Heart right ventricle (tissue), 16 donors: Measurements from ENCODE around the gene MKRN2OS. TPM values are rescaled to one million over a fixed set of nuclear protein-coding genes. Genes with fewer than 3 reads are reported as not detected.

ENCODE experiments used
- ATAC-seq, 8 donors: fragments of 200-7000 bp; cut with Tn5 transposase; one replicate each; pipeline ENCODE4 v1.9.1; 2020; ENCODE audit warnings: mild to moderate bottlenecking in 8 of 8, moderate library complexity in 8 of 8, moderate number of reproducible peaks in 1 of 8
- DNase-seq, 2 donors: peaks; one replicate each; pipeline ENCODE4 v3.0.0-alpha.2; 2020
- H3K27ac ChIP-seq, 10 donors: fragments of 200-600 bp; sonication (generic) in 2 of 10; one replicate each; pipeline versions ENCODE4 v1.5.0 to v1.8.0; 2020 to 2022; ENCODE audit warnings: mild to moderate bottlenecking in 3 of 10
- H3K27me3 ChIP-seq, 7 donors: fragments of 200-600 bp; one replicate each; pipeline ENCODE4 v1.8.0; 2021 to 2022; ENCODE audit warnings: mild to moderate bottlenecking in 2 of 7
- H3K36me3 ChIP-seq, 9 donors: fragments of 200-600 bp; sonication (generic) in 1 of 9; one replicate each; pipeline versions ENCODE4 v1.5.0 to v1.8.0; 2020 to 2022; ENCODE audit warnings: mild to moderate bottlenecking in 2 of 9
- H3K4me1 ChIP-seq, 9 donors: fragments of 200-600 bp; sonication (generic) in 1 of 9; one replicate each; pipeline versions ENCODE4 v1.5.0 to v1.8.0; 2020 to 2022; ENCODE audit warnings: mild to moderate bottlenecking in 4 of 9
- H3K4me3 ChIP-seq, 10 donors: fragments of 200-600 bp; sonication (generic) in 2 of 10; one replicate each; pipeline versions ENCODE4 v1.5.0 to v1.8.0; 2020 to 2022; ENCODE audit warnings: mild to moderate bottlenecking in 7 of 10, moderate library complexity in 2 of 10
- H3K9me3 ChIP-seq, 11 donors: fragments of 200-600 bp in 10 of 11; sonication (generic) in 2 of 11; one replicate each; pipeline versions ENCODE4 v1.5.0 to v1.8.0; 2013 to 2022; ENCODE audit warnings: mild to moderate bottlenecking in 2 of 11, control low read depth in 1 of 11, moderate library complexity in 1 of 11
- WGBS, 2 donors: extraction: QIAGEN DNeasy Blood & Tissue Kit; methylation state at CpG; one replicate each; pipeline ENCODE4 v1.1.7; 2013; ENCODE audit warnings: inconsistent platforms in 1 of 2; 5-methylcytosine and 5-hydroxymethylcytosine counted together
- intact Hi-C, 10 donors: fragments of 100-400 bp; cut with DNase I; formaldehyde crosslinking; loops; one replicate each; pipeline versions ENCODE4 v1.11.1 to v1.14.2; 2022
- polyA plus RNA-seq, 2 donors: library from polyadenylated mRNA; stranded (reverse); fragments of 200-250 nt; gene quantifications; one replicate each; pipeline ENCODE4 v1.2.3, GENCODE V29; 2013
- total RNA-seq, 10 donors: library from RNA; stranded (reverse); fragmentation: NEBNext Ultra II Directional in 3 of 10; extraction: Animal tissue kit (Norgen Biotek cat#: 25700) in 3 of 10; gene quantifications; one replicate each; pipeline versions ENCODE4 v1.2.1 to v1.2.4, GENCODE V29; 2021 to 2023
- TF ChIP-seq, protein P1 (sequence below), 9 donors: fragments of 200-600 bp; sonication (generic) in 2 of 9; IDR thresholded peaks; one replicate each; pipeline versions ENCODE4 v1.5.0 to v1.8.0; 2021 to 2022; ENCODE audit warnings: antibody characterized with exemption in 9 of 9, mild to moderate bottlenecking in 5 of 9, moderate library complexity in 1 of 9
- donor health status: Arrhythmogenic right ventricular cardiomyopathy.
- donor health status: ischemic (EF 13 %, LVEDD 7.1; RV severe dilation, severe dysfunction).
- donor health status: healthy with polysubstance abuse.
- donor health status: DM: no; HTN: yes; CAD: no.
- donor health status: DM: no; HTN: no; CAD: no.
- donor health status: ischemic (EF 25% LVEDD 6.9; RV normal size, moderate dysfunction).
- donor health status: ischemic (EF 25% LVEDD 5.7; RV mildly dilated, moderate dysfunction).
- donor health status: healthy.
- donor health status: DM: yes; HTN: yes; CAD: no.
- donor health status: Ischemic cardiomyopathy.
- donor health status: ischemic (EF 35%, LVEDD 5.7; RV mildly dilated, moderate dysfunction).
- donor health status: nonischemic (EF 11% LVEDD 7.7; RV severe dilation, severe dysfunction).
- donor health status: DM: yes; HTN: yes; CAD: no.
- donor health status: PGD.
- donor health status: ischemic (EF 29% LVEDD 5.4; RV normal size, mild dysfunction).
- donor health status: nonischemic (EF 23%, LVEDD 6.1; RV moderate dilation, normal function).

Gene MKRN2OS
- total and polyA plus RNA-seq, 12 donors = 0.49 to 9.3 (median 6.2) TPM; not detected in 5

DNA sequence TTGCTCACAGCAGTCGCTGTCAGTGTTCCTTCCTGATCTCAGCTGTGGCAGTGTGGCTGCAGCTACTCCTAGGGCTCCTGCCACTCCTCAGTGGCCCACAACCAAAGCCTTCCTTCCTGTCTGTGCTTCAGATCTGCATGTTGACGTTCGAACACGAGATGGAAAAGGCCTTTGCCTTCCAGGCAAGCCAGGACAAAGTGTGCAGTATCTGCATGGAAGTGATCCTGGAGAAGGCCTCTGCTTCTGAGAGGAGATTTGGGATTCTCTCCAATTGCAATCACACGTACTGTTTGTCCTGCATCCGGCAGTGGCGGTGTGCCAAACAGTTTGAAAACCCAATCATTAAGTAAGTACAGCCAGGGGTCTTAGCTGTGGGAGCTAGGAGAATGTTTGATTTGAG is 29.4 kb upstream of the MKRN2OS start:
- Histone ChIP-seq H3K9me3 (peaks cover 0 to 13% (median 0%) of the 10 kb centered on the region in 11 donors), H3K27ac (peak overlapping the region in 9 of 10 donors; percentile 12 to 69 (median 53)), H3K27me3 (no peaks in the 10 kb centered on the region), H3K4me3 (no peak overlapping the region), H3K4me1 (peaks cover 9 to 24% (median 15%) of the 10 kb centered on the region in 9 donors), H3K36me3 (peaks cover 0 to 100% (median 72%) of the 10 kb centered on the region in 9 donors)
- TF ChIP-seq, protein P1, sequence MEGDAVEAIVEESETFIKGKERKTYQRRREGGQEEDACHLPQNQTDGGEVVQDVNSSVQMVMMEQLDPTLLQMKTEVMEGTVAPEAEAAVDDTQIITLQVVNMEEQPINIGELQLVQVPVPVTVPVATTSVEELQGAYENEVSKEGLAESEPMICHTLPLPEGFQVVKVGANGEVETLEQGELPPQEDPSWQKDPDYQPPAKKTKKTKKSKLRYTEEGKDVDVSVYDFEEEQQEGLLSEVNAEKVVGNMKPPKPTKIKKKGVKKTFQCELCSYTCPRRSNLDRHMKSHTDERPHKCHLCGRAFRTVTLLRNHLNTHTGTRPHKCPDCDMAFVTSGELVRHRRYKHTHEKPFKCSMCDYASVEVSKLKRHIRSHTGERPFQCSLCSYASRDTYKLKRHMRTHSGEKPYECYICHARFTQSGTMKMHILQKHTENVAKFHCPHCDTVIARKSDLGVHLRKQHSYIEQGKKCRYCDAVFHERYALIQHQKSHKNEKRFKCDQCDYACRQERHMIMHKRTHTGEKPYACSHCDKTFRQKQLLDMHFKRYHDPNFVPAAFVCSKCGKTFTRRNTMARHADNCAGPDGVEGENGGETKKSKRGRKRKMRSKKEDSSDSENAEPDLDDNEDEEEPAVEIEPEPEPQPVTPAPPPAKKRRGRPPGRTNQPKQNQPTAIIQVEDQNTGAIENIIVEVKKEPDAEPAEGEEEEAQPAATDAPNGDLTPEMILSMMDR (IDR thresholded peaks at IDR 0.05) = no peak
- DNase-seq (peak in 1 of 2 donors; percentile 30), ATAC-seq (peak; percentile 27 to 93 (median 66))
- intact Hi-C loops = no loop called here
- WGBS, 2 donors = 15 to 24% methylated on average over 7 of the region's 7 CpGs

DNA sequence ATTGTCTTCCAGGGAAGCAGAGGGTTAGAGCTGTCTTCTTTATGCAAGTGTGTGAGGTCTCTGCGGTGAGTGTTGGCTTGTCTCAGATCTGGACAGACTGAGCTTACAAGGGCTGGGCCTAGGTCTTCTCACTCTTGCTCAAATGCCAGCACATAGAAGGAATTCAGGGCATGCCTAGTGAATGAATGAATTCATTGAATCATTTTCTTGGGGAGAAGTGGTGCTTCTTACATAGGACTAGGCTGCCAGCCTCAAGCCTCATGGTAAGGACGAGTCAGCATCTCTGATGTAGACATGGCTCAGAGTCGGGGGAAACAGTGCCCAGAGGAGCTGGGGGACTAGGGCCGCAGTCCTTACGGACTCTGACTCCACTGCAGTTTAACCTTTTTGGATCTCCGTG is 28.8 kb upstream of the MKRN2OS start:
- TF ChIP-seq, protein P1 (IDR thresholded peaks at IDR 0.05) = no peak
- peaks cover 0 to 100% (median 69%) of the 10 kb centered on the region in 9 donors for H3K36me3 ChIP-seq
- intact Hi-C loops = no loop called here
- ATAC-seq (peak in 2 of 8 donors; percentile 4 to 20), DNase-seq (no peak)
- WGBS, 2 donors = 90 to 91% methylated on average over 6 of the region's 6 CpGs
- H3K27me3 ChIP-seq = no peaks in the 10 kb centered on the region
- H3K4me1 ChIP-seq = peaks cover 8 to 21% (median 13%) of the 10 kb centered on the region in 9 donors
- H3K9me3 ChIP-seq = peaks cover 0 to 13% (median 0%) of the 10 kb centered on the region in 11 donors
- peak overlapping the region in 9 of 10 donors; percentile 12 to 69 (median 53) for H3K27ac ChIP-seq
- no peak overlapping the region for H3K4me3 ChIP-seq

DNA sequence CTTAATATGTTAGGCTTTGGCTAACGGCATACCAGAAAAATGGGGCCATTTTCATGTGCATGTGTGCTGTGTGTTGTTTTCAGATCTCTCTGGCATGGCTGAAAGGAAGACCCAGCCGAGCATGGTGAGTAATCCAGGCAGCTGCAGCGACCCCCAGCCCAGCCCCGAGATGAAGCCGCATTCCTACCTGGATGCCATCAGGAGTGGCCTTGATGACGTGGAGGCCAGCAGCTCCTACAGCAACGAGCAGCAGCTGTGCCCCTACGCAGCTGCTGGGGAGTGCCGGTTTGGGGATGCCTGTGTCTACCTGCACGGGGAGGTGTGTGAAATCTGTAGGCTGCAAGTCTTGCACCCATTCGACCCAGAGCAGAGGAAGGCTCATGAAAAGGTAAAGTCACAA is 26.7 kb upstream of the MKRN2OS start:
- no peak overlapping the region for H3K4me3 ChIP-seq
- ATAC-seq = no peak
- peaks cover 0 to 6% (median 0%) of the 10 kb centered on the region in 11 donors for H3K9me3 ChIP-seq
- no peak for DNase-seq
- H3K27ac ChIP-seq = no peak overlapping the region
- peaks cover 0 to 91% (median 53%) of the 10 kb centered on the region in 9 donors for H3K36me3 ChIP-seq
- peaks cover 8 to 29% (median 22%) of the 10 kb centered on the region in 9 donors for H3K4me1 ChIP-seq
- no peaks in the 10 kb centered on the region for H3K27me3 ChIP-seq
- intact Hi-C loops = no loop called here
- 80 to 91% methylated on average over 11 of the region's 11 CpGs for WGBS, 2 donors
- TF ChIP-seq, protein P1 (IDR thresholded peaks at IDR 0.05) = no peak

DNA sequence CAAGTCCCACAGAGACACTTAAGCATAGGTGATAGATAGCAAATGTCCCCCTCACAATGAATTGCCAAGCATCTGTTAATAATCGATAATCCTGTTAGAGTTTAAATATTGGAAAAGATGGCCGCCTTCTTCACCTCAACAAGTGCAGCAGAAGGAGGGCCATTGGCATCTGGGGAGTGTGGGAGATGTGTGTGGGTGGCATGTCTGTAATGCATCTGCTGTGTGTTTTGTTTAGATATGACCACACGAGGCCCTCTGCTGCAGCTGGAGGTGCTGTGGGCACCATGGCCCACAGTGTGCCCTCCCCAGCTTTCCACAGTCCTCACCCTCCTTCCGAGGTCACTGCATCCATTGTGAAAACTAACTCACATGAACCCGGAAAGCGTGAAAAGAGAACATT is 24.5 kb upstream of the MKRN2OS start:
- Histone ChIP-seq H3K27ac (no peak overlapping the region), H3K27me3 (no peaks in the 10 kb centered on the region), H3K4me1 (peaks cover 7 to 28% (median 20%) of the 10 kb centered on the region in 9 donors), H3K4me3 (no peak overlapping the region), H3K36me3 (peaks cover 0 to 82% (median 45%) of the 10 kb centered on the region in 9 donors), H3K9me3 (peaks cover 0 to 24% (median 8%) of the 10 kb centered on the region in 11 donors)
- ATAC-seq (no peak), DNase-seq (no peak)
- TF ChIP-seq, protein P1 (IDR thresholded peaks at IDR 0.05) = no peak
- intact Hi-C loops = loop anchor here in 2 of 10 donors (10.0 kb wide), 2 partner anchors 145 to 155 kb away; no protein-coding TSS in a partner anchor
- WGBS, 2 donors = 85 to 87% methylated on average over 6 of the region's 6 CpGs
